Measurements from ENCODE around the gene CERS2. TPM values are rescaled to one million over a fixed set of nuclear protein-coding genes. Genes with fewer than 3 reads are reported as not detected.
A peak's percentile ranks its signal among the peaks of the same experiment; 100 is the strongest.

The CERS2 gene
- total RNA-seq, 1 donor from 2014 or later = 189 TPM

GRCh38 chr1:150997126-150997872, 22.7 kb upstream of the CERS2 start:
- Mint-ChIP-seq H3K36me3 (ENCODE audit: low read depth, unreplicated experiment) (peaks cover 11% of the 10 kb centered on the region), H3K4me1 (ENCODE audit: low read depth, unreplicated experiment) (peaks cover 30% of the 10 kb centered on the region), H3K27ac (ENCODE audit: unreplicated experiment) (peak overlapping the region; percentile 62), H3K27me3 (ENCODE audit: low read depth, unreplicated experiment) (no peaks in the 10 kb centered on the region), H3K4me3 (ENCODE audit: unreplicated experiment) (no peak overlapping the region), H3K9me3 (ENCODE audit: unreplicated experiment) (peaks cover 2% of the 10 kb centered on the region)
- TF ChIP-seq CTCF (IDR thresholded peaks at IDR 0.05; ENCODE audit: insufficient read depth, low read depth, low read length) = no peak
- TF ChIP-seq EZH2 (IDR thresholded peaks at IDR 0.05; ENCODE audit: insufficient read depth, low read length) = no peak
- H3K27me3 ChIP-seq (ENCODE audit: insufficient read depth, low read length) = no peaks in the 10 kb centered on the region
- H3K4me2 ChIP-seq (ENCODE audit: low read length) = no peak overlapping the region
- no peak overlapping the region for H3K9ac ChIP-seq (ENCODE audit: low read length)
- no peaks in the 10 kb centered on the region for H3K36me3 ChIP-seq (ENCODE audit: insufficient read depth, low read length)
- H3K79me2 ChIP-seq (ENCODE audit: insufficient read depth, low read length) = no peaks in the 10 kb centered on the region
- no peak overlapping the region for H3K27ac ChIP-seq (ENCODE audit: low read depth, low read length)
- no peak overlapping the region for H2AFZ ChIP-seq (ENCODE audit: low read depth, low read length)
- H3K4me3 ChIP-seq (ENCODE audit: insufficient read depth, low read depth, low read length) = no peak overlapping the region
- H3K4me1 ChIP-seq (ENCODE audit: insufficient read depth, low read length) = peaks cover 26% of the 10 kb centered on the region
- H4K20me1 ChIP-seq (ENCODE audit: insufficient read depth, low read length) = no peaks in the 10 kb centered on the region
- DNase-seq (ENCODE audit: low read depth) (no peak), FAIRE-seq (no peak)
- no peaks in the 10 kb centered on the region for H3K9me3 ChIP-seq (ENCODE audit: insufficient read depth, low read depth, low read length)

GRCh38 chr1:150995896-150996295, 21.3 kb upstream of the CERS2 start:
- Mint-ChIP-seq H3K4me3 (ENCODE audit: unreplicated experiment) (no peak overlapping the region), H3K4me1 (ENCODE audit: low read depth, unreplicated experiment) (peaks cover 25% of the 10 kb centered on the region), H3K27ac (ENCODE audit: unreplicated experiment) (no peak overlapping the region), H3K27me3 (ENCODE audit: low read depth, unreplicated experiment) (no peaks in the 10 kb centered on the region), H3K36me3 (ENCODE audit: low read depth, unreplicated experiment) (peaks cover 8% of the 10 kb centered on the region), H3K9me3 (ENCODE audit: unreplicated experiment) (peaks cover 2% of the 10 kb centered on the region)
- Histone ChIP-seq H4K20me1 (ENCODE audit: insufficient read depth, low read length) (no peaks in the 10 kb centered on the region), H3K79me2 (ENCODE audit: insufficient read depth, low read length) (no peaks in the 10 kb centered on the region), H3K4me1 (ENCODE audit: insufficient read depth, low read length) (peaks cover 24% of the 10 kb centered on the region), H3K27me3 (ENCODE audit: insufficient read depth, low read length) (no peaks in the 10 kb centered on the region), H3K36me3 (ENCODE audit: insufficient read depth, low read length) (no peaks in the 10 kb centered on the region), H3K4me2 (ENCODE audit: low read length) (no peak overlapping the region), H3K9me3 (ENCODE audit: insufficient read depth, low read depth, low read length) (no peaks in the 10 kb centered on the region), H3K9ac (ENCODE audit: low read length) (no peak overlapping the region), H2AFZ (ENCODE audit: low read depth, low read length) (no peak overlapping the region), H3K27ac (ENCODE audit: low read depth, low read length) (no peak overlapping the region), H3K4me3 (ENCODE audit: insufficient read depth, low read depth, low read length) (no peak overlapping the region)
- FAIRE-seq = no peak
- no peak for DNase-seq (ENCODE audit: low read depth)
- no peak for TF ChIP-seq EZH2 (IDR thresholded peaks at IDR 0.05; ENCODE audit: insufficient read depth, low read length)
- peak; percentile 69 for TF ChIP-seq CTCF (IDR thresholded peaks at IDR 0.05; ENCODE audit: insufficient read depth, low read depth, low read length)

- no peak overlapping the region for H3K4me3 ChIP-seq (ENCODE audit: insufficient read depth, low read depth, low read length)
Measured at GRCh38 chr1:150995460-150995859, 20.8 kb upstream of the CERS2 start.

More at GRCh38 chr1:150995460-150995859, 20.8 kb upstream of the CERS2 start:
- Histone ChIP-seq H3K79me2 (ENCODE audit: insufficient read depth, low read length) (no peaks in the 10 kb centered on the region), H3K9ac (ENCODE audit: low read length) (no peak overlapping the region), H3K4me2 (ENCODE audit: low read length) (no peak overlapping the region), H3K36me3 (ENCODE audit: insufficient read depth, low read length) (no peaks in the 10 kb centered on the region), H3K4me1 (ENCODE audit: insufficient read depth, low read length) (peaks cover 24% of the 10 kb centered on the region), H3K27ac (ENCODE audit: low read depth, low read length) (no peak overlapping the region), H3K9me3 (ENCODE audit: insufficient read depth, low read depth, low read length) (no peaks in the 10 kb centered on the region), H3K27me3 (ENCODE audit: insufficient read depth, low read length) (no peaks in the 10 kb centered on the region), H4K20me1 (ENCODE audit: insufficient read depth, low read length) (no peaks in the 10 kb centered on the region), H2AFZ (ENCODE audit: low read depth, low read length) (no peak overlapping the region)
- FAIRE-seq = no peak
- no peak for DNase-seq (ENCODE audit: low read depth)
- H3K27ac Mint-ChIP-seq (ENCODE audit: unreplicated experiment) = no peak overlapping the region
- TF ChIP-seq EZH2 (IDR thresholded peaks at IDR 0.05; ENCODE audit: insufficient read depth, low read length) = no peak
- no peak for TF ChIP-seq CTCF (IDR thresholded peaks at IDR 0.05; ENCODE audit: insufficient read depth, low read depth, low read length)
- peaks cover 22% of the 10 kb centered on the region for H3K4me1 Mint-ChIP-seq (ENCODE audit: low read depth, unreplicated experiment)
- H3K27me3 Mint-ChIP-seq (ENCODE audit: low read depth, unreplicated experiment) = no peaks in the 10 kb centered on the region
- peaks cover 2% of the 10 kb centered on the region for H3K9me3 Mint-ChIP-seq (ENCODE audit: unreplicated experiment)
- H3K36me3 Mint-ChIP-seq (ENCODE audit: low read depth, unreplicated experiment) = peaks cover 8% of the 10 kb centered on the region
- H3K4me3 Mint-ChIP-seq (ENCODE audit: unreplicated experiment) = no peak overlapping the region

Data from astrocyte (in vitro differentiated cells and primary cell).